Activated effector memory CD4-positive, alpha-beta T cell treated with Interleukin-2 at 50 U/mL for 16 hours (primary cell): ENCODE data around the gene IPO11.
"Not testable (repeated sequence)": the region's sequence is repeated elsewhere in the genome, so short reads cannot be mapped to it uniquely, and the experiment has no call there.

Source experiments
- DNase-seq: peaks from one replicate; pipeline ENCODE4 v3.0.0-alpha.2; 2020

Gene IPO11

DNA sequence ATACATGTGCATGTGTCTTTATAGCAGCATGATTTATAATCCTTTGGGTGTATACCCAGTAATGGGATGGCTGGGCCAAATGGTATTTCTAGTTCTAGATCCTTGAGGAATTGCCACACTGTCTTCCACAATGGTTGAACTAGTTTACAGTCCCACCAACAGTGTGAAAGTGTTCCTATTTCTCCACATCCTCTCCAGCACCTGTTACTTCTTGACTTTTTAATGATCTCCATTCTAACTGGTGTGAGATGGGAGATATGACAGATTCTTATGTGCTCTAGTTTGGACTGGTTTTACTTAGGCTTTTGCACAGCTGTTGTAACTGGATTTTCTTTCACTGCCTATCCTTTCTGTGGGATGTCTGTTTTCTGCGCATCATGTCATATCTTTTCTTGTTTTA is 108.2 kb downstream of the IPO11 start:
- not testable (repeated sequence) for DNase-seq

DNA sequence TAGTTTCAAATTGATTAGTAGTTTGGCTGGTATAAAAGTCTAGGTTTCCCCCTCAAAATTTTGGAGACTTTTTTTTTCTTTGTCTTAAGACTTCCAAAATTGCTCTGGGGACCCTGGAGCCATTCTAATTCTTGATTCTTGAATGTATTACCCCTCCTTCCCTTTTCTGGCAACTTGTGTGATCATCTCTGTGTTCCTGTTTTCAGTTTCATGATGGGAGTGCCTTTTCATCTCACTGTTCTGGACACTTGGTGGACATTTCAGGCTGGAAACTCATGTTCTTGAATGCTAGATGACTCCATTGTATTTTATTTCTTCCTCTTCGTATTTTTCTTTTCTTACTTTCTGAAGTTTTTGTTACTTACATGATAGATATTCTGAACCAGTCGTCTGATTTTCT is 108.8 kb downstream of the IPO11 start:
- no peak for DNase-seq

DNA sequence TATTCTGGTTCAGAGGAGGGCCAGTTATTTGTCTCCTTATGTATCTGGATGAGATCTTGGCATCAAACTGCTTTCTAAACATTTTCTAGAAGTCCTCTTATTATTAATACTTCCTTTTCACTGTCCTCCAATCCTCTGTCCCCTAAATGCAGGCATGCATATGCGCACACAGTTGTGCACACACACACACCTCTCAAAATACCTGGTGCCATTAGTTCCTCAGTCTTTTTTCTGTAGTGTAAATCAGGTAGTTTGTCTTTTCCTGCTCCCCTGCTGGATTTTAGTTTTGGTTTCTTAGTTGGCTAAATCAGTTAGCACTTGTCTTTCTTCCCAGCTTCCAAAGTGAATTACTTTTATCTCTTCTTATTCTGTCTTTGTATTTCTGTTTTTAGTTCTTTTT is 110.2 kb downstream of the IPO11 start:
- DNase-seq: no peak

- no peak for DNase-seq
These were observed 121.0 kb downstream of the IPO11 start for GRCh38 chr5:62533597-62533996.

- no peak for DNase-seq
These were observed 122.1 kb downstream of the IPO11 start for GRCh38 chr5:62534461-62535236.

DNA sequence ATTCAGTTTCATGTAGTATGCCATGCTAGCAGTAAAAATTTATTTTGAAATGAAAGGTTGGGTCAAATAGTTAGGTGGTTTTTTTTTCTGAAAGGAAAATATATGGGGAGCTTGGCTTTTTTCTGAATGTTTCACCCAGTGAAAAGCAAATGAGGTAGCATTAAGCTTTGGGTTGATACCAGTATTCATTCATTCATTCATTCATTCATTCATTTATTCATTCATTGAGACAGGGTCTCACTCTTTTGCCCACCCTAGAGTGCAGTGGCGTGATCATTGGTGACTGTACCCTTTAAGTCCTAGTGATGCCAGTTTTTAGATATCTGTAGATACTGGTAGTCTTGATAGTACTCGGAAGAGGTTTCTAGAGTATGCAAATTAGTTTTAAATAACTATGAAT is 123.7 kb downstream of the IPO11 start:
- no peak for DNase-seq

- DNase-seq: no peak
These were observed 124.2 kb downstream of the IPO11 start for GRCh38 chr5:62536783-62537182.

DNA sequence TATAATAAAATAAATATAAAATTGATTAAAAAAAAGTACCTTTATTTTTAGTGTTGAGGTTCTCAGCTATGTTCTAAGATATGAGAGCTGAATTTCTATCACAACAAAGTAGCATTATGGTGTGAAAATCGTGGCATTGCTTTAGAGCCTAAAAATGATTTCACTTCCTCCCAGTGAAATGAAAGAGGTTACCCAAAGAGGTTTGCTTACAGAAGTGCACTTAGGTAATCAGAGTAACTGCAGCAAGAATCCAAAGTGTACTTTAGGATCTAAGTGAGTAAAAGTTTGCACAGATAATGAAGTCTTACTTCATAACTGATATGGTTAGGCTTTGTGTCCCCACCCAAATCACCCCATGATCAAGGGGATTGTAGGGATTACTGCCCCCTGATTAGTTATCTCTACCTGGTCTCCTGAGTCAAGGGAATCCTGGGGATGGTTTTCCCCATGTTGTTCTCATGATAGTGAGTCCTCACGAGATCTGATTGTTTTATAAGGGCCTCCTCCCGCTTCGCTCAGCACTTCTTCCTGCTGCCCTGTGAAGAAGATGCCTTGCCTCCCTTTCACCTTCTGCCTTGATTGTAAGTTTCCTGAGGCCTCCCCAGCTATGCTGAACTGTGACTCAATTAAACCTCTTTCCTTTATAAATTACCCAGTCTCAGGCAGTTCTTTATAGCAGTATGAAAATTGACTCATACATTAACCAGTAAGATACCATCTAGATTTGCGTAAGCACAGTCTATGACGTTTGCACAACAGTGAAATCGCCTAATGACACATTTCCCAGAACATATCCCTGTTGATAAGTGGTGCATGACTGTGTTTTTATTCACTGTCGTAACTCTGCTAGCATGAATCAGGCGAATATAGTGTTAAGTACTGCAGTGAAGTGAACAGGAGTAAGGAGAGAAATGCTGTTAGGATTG is 125.7 kb downstream of the IPO11 start:
- no peak for DNase-seq

GRCh38 chr5:62542720-62543119 is 130.2 kb downstream of the IPO11 start:
- no peak for DNase-seq

- no peak for DNase-seq
These were observed 135.5 kb downstream of the IPO11 start for GRCh38 chr5:62547945-62548630.

DNA sequence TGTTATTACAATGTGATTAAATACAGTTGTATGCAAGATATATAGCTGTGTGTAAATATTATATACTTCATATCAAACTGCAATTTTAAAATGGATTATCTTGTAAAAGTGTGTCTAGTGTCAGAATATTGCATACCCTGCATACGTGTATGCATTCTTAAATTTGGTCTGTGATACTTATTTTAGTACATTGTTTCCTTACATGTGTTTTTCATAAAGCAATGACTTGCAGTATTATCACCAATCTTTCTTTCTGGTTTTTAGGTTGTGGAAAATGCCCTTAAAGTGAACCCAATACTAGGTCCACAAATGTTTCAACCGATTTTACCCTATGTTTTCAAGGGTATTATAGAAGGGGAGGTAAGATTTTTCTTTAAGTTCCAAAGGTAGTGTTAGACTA is 137.5 kb downstream of the IPO11 start:
- DNase-seq: no peak

DNA sequence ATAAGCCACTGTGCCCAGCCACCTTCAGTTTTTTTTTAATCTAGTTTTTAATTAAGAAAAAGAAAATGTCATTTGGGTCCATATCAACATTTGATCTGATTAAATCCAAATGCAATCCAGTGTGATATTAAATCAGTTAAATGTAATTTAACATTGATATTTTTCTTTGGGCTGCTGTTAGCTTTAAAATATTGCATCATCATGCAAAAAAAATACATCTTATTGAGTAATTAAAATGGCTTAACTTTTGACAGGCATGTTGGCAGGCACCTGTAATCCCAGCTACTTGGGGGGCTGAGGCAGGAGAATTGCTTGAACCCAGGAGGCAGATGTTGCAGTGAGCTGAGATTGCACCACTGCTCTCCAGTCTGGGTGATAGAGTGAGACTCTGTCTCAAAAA is 143.4 kb downstream of the IPO11 start:
- no peak for DNase-seq

DNA sequence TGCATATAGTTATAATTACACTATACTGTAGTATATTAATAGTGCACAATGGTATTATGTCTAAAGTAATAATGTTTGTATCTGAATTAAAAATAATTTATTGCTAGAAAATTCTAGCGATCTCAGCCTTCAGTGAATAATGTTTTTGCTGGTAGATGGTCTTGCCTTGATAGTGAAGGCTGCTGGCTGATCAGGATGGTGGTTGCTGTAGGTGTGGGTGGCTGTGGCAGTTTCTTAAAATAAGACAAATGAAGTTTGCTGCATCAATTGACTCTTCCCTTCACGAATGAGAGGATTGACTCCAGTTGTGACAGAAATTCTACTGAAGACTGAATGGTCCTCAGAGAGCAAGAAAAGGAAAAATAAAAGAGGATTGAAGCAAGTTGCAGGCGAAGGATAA is 146.4 kb downstream of the IPO11 start:
- DNase-seq: no peak

GRCh38 chr5:62560786-62561185 is 148.2 kb downstream of the IPO11 start:
- no peak for DNase-seq

DNA sequence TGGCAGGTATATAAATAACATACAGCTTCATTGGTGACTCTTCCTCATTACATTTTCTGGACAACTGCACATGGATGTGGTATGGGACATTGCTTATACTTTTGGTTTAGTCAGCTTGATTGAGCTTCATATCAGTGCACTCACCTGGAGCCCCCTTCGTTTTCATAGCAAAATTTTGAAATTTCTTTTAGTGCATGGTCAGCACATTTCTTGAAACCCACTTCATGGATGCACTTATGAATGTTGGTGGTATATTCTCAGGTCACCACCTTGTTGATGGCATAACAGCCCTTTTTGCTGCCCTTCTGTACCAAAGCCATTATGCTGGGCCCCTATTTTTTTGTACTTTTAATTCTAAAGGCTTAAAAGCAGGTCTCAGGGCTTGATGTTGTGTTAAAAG is 149.3 kb downstream of the IPO11 start:
- no peak for DNase-seq

DNA sequence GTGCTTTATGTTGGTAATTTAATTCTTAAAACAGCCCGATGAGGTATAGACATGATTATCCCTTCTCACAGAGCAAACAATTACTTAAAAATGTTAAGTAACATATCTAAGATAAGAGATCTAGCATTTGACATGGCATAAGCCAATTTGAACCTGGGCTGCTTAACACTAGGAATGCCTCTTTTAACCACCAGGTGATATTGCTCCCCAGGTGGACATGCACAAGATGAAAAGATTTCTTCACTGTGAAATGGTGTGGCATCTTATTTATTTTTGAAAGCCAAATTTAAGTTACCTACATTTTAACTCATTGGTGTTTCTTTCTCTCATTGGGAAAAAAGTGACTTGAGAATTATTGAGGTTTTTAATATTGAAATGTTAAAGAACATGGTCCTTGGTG is 150.3 kb downstream of the IPO11 start:
- no peak for DNase-seq

- no peak for DNase-seq
These were observed 151.5 kb downstream of the IPO11 start for GRCh38 chr5:62564101-62564500.

GRCh38 chr5:62565740-62566139 is 153.2 kb downstream of the IPO11 start:
- not testable (repeated sequence) for DNase-seq

DNA sequence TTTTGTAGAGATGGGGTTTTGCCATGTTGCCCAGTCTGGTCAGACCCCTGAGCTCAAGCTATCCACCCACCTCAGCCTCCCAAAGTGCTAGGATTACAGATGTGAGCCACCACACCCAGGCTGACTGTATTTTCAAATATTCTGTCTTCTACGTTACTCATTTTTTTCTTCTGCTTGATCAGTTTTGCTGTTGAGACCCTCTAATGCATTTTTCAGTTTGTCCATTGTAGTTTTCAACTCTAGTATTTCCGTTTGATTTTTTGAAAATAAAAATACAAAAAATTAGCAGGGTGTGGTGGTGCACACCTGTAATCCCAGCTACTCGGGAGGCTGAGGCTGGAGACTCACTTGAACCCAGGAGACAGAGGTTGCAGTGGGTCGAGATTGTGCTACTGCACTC is 155.6 kb downstream of the IPO11 start:
- no peak for DNase-seq

DNA sequence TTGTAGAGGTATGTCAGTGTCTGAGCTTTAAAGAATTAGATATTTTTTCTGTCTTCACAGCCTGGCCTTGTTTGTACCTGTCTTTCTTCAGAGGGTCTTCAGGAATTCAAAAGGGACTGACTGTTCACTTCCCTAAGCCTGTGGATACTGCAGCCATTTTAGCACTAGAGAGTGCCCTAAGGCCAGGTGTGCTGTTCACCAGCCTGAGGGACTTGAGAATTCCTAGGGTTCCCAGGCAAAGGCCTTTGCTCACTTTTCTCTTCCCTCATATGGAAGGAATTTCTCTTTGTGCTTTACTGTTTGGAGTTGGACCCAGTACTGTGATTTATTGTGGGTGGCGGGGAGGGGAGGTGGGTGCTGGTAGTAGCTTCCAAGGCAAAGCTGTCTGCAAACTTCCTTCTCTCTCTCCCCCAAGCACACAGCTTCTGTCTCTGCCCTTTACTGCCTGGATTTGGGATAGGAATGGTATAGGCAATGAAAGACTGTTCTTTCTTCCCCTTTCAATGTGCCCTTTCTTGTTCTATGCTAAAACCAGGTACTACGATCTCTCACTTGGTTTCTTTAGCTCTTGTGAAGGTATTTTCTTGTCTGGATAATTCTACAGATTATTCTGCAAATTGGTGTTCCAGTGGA is 156.4 kb downstream of the IPO11 start:
- no peak for DNase-seq

DNA sequence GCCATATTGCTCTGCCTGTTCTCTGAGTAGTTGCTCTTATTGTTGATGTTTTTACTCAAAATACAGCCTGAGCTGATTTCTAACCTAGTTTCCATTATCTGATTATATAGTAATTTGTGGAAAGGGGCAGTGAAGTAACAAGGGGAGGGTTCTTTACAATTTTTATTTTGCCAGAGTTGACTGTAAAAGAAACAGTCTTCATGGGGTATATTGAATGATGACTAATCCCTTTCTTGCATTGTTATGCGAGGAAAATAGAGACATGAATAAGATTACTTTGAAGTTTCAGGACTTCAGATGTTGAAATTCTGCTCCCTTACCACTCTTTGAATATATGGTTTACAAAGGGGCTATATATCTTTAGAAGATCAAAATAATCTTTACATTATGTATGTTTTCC is 156.9 kb downstream of the IPO11 start:
- DNase-seq: no peak

- no peak for DNase-seq
These were observed 160.5 kb downstream of the IPO11 start for GRCh38 chr5:62572918-62573514.

DNA sequence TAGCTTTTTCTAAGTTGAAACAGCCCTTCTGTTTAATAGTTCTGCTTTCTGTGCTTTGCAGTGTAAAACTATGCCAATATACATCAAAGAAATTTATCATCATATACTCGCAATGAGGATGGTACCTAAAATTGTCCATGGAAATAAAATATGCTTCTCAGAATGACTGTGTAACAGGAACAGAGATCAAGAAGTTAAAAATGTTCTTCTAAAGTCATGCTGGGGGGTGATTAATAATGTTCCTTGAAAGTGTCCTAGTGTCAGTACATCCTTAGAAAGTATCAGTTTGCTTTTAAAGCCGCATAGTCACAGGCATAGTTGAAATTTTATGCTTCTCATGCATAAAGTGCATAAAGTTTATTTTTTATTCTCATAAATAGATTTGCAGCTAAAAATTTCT is 162.0 kb downstream of the IPO11 start:
- DNase-seq: no peak
